ENCODE measurements around the gene CST7.

Gene CST7, protein sequence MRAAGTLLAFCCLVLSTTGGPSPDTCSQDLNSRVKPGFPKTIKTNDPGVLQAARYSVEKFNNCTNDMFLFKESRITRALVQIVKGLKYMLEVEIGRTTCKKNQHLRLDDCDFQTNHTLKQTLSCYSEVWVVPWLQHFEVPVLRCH

DNA sequence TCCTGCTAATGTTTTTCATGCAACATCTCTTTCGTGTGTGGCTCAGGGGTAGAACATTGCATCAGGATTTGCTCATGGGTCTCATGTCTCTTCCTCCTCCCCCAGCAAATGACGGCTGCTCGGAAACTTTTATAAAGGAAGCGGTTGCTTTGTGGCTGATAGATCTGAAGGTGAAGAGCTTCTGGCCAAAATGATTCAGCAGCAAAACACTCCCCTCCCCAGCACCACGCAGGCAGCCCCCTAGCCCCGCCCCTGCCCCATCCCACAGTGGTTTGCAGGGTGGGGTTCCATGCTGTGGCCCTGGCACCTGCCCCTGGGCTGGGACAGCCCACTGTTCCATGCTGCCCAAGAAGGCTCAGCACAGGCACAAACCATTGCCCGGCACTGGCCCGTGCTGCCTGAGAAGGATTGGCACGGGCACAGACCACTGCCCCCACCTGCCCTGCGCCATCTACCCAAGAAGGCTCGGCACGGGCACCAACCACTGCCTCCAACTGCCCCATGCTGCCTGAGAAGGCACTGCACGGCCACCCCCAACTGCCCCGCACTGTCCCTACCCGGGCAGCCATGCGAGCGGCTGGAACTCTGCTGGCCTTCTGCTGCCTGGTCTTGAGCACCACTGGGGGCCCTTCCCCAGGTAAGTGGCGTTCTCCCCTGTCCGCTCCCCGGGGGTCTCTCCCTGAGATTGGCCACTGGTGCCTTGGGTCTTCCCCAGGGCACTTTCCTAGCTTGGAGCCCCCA lies at the start of gene CST7:
Gene CST7, plus strand, starts transcription at position 331 of the 741 bp plus-strand sequence. Its CDS starts 237 bp downstream, at position 568.
- TF ChIP-seq, protein P1, sequence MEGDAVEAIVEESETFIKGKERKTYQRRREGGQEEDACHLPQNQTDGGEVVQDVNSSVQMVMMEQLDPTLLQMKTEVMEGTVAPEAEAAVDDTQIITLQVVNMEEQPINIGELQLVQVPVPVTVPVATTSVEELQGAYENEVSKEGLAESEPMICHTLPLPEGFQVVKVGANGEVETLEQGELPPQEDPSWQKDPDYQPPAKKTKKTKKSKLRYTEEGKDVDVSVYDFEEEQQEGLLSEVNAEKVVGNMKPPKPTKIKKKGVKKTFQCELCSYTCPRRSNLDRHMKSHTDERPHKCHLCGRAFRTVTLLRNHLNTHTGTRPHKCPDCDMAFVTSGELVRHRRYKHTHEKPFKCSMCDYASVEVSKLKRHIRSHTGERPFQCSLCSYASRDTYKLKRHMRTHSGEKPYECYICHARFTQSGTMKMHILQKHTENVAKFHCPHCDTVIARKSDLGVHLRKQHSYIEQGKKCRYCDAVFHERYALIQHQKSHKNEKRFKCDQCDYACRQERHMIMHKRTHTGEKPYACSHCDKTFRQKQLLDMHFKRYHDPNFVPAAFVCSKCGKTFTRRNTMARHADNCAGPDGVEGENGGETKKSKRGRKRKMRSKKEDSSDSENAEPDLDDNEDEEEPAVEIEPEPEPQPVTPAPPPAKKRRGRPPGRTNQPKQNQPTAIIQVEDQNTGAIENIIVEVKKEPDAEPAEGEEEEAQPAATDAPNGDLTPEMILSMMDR (IDR thresholded peaks at IDR 0.05): no peak

DNA sequence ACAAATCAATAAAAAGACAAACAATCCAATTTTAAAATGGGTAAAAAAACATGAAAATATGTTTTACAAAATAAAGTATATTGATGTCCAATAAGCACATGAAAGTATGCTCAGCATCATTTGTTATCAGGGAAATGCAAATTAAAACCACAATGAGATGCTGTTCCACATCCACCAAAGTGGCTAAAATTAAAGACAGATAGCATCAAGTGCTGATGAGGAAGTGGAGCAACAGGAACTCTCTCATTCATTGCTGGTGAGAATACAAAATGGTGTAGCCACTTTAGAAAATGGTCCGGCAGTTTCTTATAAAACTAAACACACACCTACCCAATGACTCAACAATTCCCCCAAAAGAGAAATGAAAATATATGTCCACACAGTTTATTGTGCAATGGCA lies 42.3 kb upstream of the CST7 start:
- TF ChIP-seq, protein P1 (IDR thresholded peaks at IDR 0.05): no peak

DNA sequence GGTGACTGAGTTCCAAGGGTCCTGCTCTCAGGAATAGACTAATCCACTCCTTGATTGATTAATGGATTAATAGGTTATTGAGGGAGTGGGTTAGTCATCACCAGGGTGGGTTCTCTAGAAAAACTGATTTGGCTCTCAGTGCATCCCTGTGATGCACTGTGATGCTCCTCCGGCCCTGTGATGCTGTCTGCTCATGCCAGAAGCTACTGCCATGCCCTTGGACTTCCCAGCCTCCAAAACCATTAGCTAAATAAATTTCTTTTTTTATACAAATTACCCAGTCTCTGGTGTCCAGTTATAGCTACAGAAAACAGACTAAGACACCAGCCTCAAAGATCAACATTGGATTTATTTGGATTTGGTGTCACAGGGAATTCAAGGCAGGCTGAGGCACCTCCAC lies 40.4 kb upstream of the CST7 start:
- TF ChIP-seq, protein P1 (IDR thresholded peaks at IDR 0.05): no peak

DNA sequence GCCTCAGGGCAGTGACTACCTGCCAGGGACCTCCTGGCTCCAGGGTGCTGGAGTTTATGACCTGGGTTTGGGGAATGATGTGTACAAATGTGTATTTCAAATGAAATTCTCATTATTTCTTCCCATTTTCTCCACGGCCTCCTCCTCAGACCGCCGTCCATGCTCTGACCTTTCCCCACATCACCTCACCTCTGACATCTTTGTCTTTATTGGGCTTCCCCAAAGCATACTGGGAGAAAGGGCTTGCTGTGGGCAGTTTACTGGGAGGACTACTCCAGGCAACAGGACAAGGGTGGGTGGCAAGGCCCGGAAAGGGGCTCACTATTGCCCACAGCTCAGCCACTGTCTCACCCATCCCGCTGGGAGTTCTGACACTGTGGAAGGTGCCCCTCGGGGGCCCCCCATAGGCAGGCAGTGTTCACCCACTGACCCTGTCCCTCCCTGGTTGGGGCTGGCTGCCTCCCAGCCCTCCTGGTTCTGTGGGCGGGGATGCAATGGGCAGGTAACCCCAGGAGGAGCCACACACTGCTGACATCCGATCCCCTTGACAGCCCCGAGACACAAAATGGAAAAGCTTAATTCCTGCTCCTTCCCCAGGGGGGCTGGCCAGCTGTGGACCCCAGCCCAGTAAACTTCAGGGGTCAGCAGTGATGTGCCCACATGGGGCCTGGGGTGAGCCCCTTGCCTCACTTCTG lies 39.8 kb upstream of the CST7 start:
- TF ChIP-seq, protein P1 (IDR thresholded peaks at IDR 0.05): no peak

DNA sequence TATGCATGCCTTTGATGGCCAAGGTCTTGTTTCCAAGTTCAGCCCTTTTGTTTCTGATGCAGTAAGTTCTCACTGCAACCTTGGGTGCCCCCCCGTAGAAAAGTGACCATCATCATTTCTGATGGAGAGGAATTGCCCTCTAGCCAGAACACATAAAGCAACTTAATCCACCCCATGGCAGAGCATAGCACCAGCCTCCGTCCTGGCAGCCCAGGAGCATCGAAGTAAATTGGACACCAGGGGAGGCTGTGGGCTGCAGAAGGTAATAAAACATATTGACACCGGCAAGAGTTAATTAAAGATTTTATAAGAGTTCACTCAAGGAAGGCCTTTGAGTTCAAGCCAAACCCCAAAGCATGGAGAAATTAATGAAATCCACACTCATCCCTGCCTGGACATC lies 39.2 kb upstream of the CST7 start:
- TF ChIP-seq, protein P1 (IDR thresholded peaks at IDR 0.05): no peak

DNA sequence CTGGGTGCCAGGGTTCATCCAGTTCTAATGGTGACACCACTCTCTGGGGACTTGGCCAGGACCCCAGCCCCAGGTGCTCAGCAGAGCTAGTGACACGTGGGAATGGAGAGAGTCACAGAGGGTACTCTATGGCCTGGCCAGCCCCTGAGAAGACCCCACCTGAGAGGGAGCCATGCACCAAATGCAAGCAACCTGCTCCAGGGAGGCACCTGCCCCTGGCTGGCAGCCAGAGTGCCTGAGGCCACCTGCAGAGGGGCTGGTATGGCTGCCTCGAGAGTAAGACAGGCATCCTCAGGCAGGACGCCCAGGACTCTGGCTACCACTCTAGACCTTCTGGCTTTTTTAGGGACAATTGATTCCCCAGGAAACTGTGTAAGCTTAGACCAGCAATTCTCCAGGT lies 38.6 kb upstream of the CST7 start:
- TF ChIP-seq, protein P1 (IDR thresholded peaks at IDR 0.05): no peak

DNA sequence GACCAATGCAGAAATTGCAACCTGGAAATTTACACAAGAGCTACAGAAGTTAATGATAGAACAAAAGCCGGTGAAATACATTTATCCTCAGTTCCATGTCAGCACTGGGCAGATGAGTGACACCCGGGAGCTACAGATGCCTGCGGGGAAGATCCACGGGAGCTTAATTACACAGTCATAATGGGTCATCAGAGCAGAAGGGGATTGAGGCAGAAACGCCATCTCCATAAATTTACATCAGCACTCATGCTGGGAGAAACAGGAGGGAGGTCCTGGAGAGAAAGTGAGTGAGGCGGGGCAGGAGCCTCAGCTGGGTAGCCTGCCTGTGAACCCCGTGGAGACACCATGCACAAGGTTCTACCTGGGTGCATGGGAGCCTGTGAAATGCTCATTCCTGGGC lies 37.6 kb upstream of the CST7 start:
- TF ChIP-seq, protein P1 (IDR thresholded peaks at IDR 0.05): no peak
